ENCODE results near the gene KLHL2.

The KLHL2 gene

GRCh38 chr4:165360041-165360695 lies 152.8 kb downstream of the KLHL2 start:
- H3K9me3 Mint-ChIP-seq = no peaks in the 10 kb centered on the region
- peaks cover 51% of the 10 kb centered on the region for H3K27me3 Mint-ChIP-seq
- H3K36me3 Mint-ChIP-seq (ENCODE audit: insufficient read depth) = no peaks in the 10 kb centered on the region
- no peak overlapping the region for H3K4me3 Mint-ChIP-seq
- ATAC-seq (replicated peaks; ENCODE audit: extremely low read depth, poor library complexity, severe bottlenecking) (no peak), DNase-seq (ENCODE audit: low spot score in 2 of 2) (no peak)
- no peak overlapping the region for H3K27ac Mint-ChIP-seq (ENCODE audit: low read depth)
- no peaks in the 10 kb centered on the region for H3K4me1 Mint-ChIP-seq

- DNase-seq (ENCODE audit: low spot score in 2 of 2) (no peak), ATAC-seq (replicated peaks; ENCODE audit: extremely low read depth, poor library complexity, severe bottlenecking) (no peak)
- Mint-ChIP-seq H3K27me3 (peaks cover 43% of the 10 kb centered on the region), H3K9me3 (no peaks in the 10 kb centered on the region), H3K4me1 (no peaks in the 10 kb centered on the region), H3K4me3 (no peak overlapping the region), H3K27ac (ENCODE audit: low read depth) (no peak overlapping the region), H3K36me3 (ENCODE audit: insufficient read depth) (no peaks in the 10 kb centered on the region)
These were observed 153.8 kb downstream of the KLHL2 start for GRCh38 chr4:165360985-165361670.

- no peak for DNase-seq (ENCODE audit: low spot score in 2 of 2)
- H3K27me3 Mint-ChIP-seq = peaks cover 43% of the 10 kb centered on the region
These were observed 154.4 kb downstream of the KLHL2 start for GRCh38 chr4:165361810-165362209.

GRCh38 chr4:165364452-165365080 lies 157.2 kb downstream of the KLHL2 start:
- Mint-ChIP-seq H3K9me3 (no peaks in the 10 kb centered on the region), H3K4me3 (no peak overlapping the region), H3K27me3 (peaks cover 23% of the 10 kb centered on the region), H3K4me1 (no peaks in the 10 kb centered on the region), H3K27ac (ENCODE audit: low read depth) (no peak overlapping the region), H3K36me3 (ENCODE audit: insufficient read depth) (no peaks in the 10 kb centered on the region)
- ATAC-seq (replicated peaks; ENCODE audit: extremely low read depth, poor library complexity, severe bottlenecking) (no peak), DNase-seq (ENCODE audit: low spot score in 2 of 2) (no peak)

More at GRCh38 chr4:165361810-165362209, 154.4 kb downstream of the KLHL2 start:
- no peak overlapping the region for H3K4me3 Mint-ChIP-seq
- no peaks in the 10 kb centered on the region for H3K36me3 Mint-ChIP-seq (ENCODE audit: insufficient read depth)
- H3K9me3 Mint-ChIP-seq = no peaks in the 10 kb centered on the region
- H3K27ac Mint-ChIP-seq (ENCODE audit: low read depth) = no peak overlapping the region
- no peak for ATAC-seq (replicated peaks; ENCODE audit: extremely low read depth, poor library complexity, severe bottlenecking)
- H3K4me1 Mint-ChIP-seq = no peaks in the 10 kb centered on the region

GRCh38 chr4:165367040-165367439 lies 159.7 kb downstream of the KLHL2 start:
- ATAC-seq (replicated peaks; ENCODE audit: extremely low read depth, poor library complexity, severe bottlenecking) (no peak), DNase-seq (ENCODE audit: low spot score in 2 of 2) (no peak)
- Mint-ChIP-seq H3K27ac (ENCODE audit: low read depth) (no peak overlapping the region), H3K9me3 (no peaks in the 10 kb centered on the region), H3K27me3 (no peaks in the 10 kb centered on the region), H3K4me3 (no peak overlapping the region), H3K4me1 (no peaks in the 10 kb centered on the region), H3K36me3 (ENCODE audit: insufficient read depth) (no peaks in the 10 kb centered on the region)

GRCh38 chr4:165368114-165368513 lies 160.8 kb downstream of the KLHL2 start:
- H3K9me3 Mint-ChIP-seq = no peaks in the 10 kb centered on the region
- ATAC-seq (replicated peaks; ENCODE audit: extremely low read depth, poor library complexity, severe bottlenecking) = no peak

GRCh38 chr4:165368567-165368966 lies 161.2 kb downstream of the KLHL2 start:
- H3K4me1 Mint-ChIP-seq = no peaks in the 10 kb centered on the region
- DNase-seq (ENCODE audit: low spot score in 2 of 2) (no peak), ATAC-seq (replicated peaks; ENCODE audit: extremely low read depth, poor library complexity, severe bottlenecking) (no peak)
- no peak overlapping the region for H3K4me3 Mint-ChIP-seq
- no peak overlapping the region for H3K27ac Mint-ChIP-seq (ENCODE audit: low read depth)
- H3K27me3 Mint-ChIP-seq = peaks cover 6% of the 10 kb centered on the region
- no peaks in the 10 kb centered on the region for H3K36me3 Mint-ChIP-seq (ENCODE audit: insufficient read depth)
- H3K9me3 Mint-ChIP-seq = no peaks in the 10 kb centered on the region

More at GRCh38 chr4:165368114-165368513, 160.8 kb downstream of the KLHL2 start:
- no peak for DNase-seq (ENCODE audit: low spot score in 2 of 2)
- Mint-ChIP-seq H3K4me3 (no peak overlapping the region), H3K27ac (ENCODE audit: low read depth) (no peak overlapping the region), H3K27me3 (peaks cover 1% of the 10 kb centered on the region), H3K36me3 (ENCODE audit: insufficient read depth) (no peaks in the 10 kb centered on the region), H3K4me1 (no peaks in the 10 kb centered on the region)

GRCh38 chr4:165369522-165369921 lies 162.2 kb downstream of the KLHL2 start:
- DNase-seq (ENCODE audit: low spot score in 2 of 2) (no peak), ATAC-seq (replicated peaks; ENCODE audit: extremely low read depth, poor library complexity, severe bottlenecking) (no peak)
- Mint-ChIP-seq H3K9me3 (no peaks in the 10 kb centered on the region), H3K27ac (ENCODE audit: low read depth) (no peak overlapping the region), H3K27me3 (peaks cover 15% of the 10 kb centered on the region), H3K36me3 (ENCODE audit: insufficient read depth) (no peaks in the 10 kb centered on the region), H3K4me1 (no peaks in the 10 kb centered on the region), H3K4me3 (no peak overlapping the region)

- no peak overlapping the region for H3K27ac Mint-ChIP-seq (ENCODE audit: low read depth)
- peaks cover 25% of the 10 kb centered on the region for H3K27me3 Mint-ChIP-seq
- no peaks in the 10 kb centered on the region for H3K9me3 Mint-ChIP-seq
- no peak overlapping the region for H3K4me3 Mint-ChIP-seq
- DNase-seq (ENCODE audit: low spot score in 2 of 2) = no peak
- H3K36me3 Mint-ChIP-seq (ENCODE audit: insufficient read depth) = no peaks in the 10 kb centered on the region
- H3K4me1 Mint-ChIP-seq = no peaks in the 10 kb centered on the region
- ATAC-seq (replicated peaks; ENCODE audit: extremely low read depth, poor library complexity, severe bottlenecking) = no peak
These were observed 163.2 kb downstream of the KLHL2 start for GRCh38 chr4:165370530-165370929.

Data from central memory CD8-positive, alpha-beta T cell (primary cell).